HepG2 (cell line): ENCODE data around the gene ST6GALNAC6. TPM values are rescaled to one million over a fixed set of nuclear protein-coding genes. Genes with fewer than 3 reads are reported as not detected.

Source experiments
- POLR2A ChIP-seq, 2 experiments: IDR thresholded peaks; 2 replicates each; pipeline ENCODE4 v1.6.1; 2011; ENCODE audit warnings: low read depth in 2 of 2, low read length in 2 of 2, mild to moderate bottlenecking in 1 of 2, moderate library complexity in 1 of 2; ENCODE audit not compliant: insufficient read depth in 1 of 2
- RXRA ChIP-seq: sonication (generic); formaldehyde crosslinking; IDR thresholded peaks from 2 replicates; pipeline ENCODE4 v1.5.1; 2020; ENCODE audit warnings: missing genetic modification reagents
- ZNF547 ChIP-seq: sonication (generic); formaldehyde crosslinking; IDR thresholded peaks from 2 replicates; pipeline ENCODE4 v1.5.1; 2020; ENCODE audit warnings: mild to moderate bottlenecking, missing genetic modification reagents
- ZNF615 ChIP-seq: sonication (generic); formaldehyde crosslinking; IDR thresholded peaks from 2 replicates; pipeline ENCODE4 v1.5.0; 2020; ENCODE audit warnings: mild to moderate bottlenecking, missing genetic modification reagents, borderline replicate concordance
- polyA plus RNA-seq, 8 experiments: library from polyadenylated mRNA; depleted of rRNA in 3 of 8; stranded (reverse) in 7 of 8; unstranded in 1 of 8; fragments of >200 nt; fragmentation: Illumina TruSeq in 4 of 8; extraction: Trizol in 4 of 8; gene quantifications; 2 replicates each; pipeline versions ENCODE4 v1.2.1 to v1.2.3, GENCODE V29; 2011 to 2016; ENCODE audit warnings: low read depth in 4 of 8, missing spikeins in 1 of 8, mixed read lengths in 1 of 8; ENCODE audit not compliant: insufficient read depth in 1 of 8
- total RNA-seq, 5 experiments: library from RNA; depleted of rRNA; stranded (reverse); fragments of >200 nt; fragmentation: Illumina TruSeq; extraction: Trizol; gene quantifications; 2 replicates each; pipeline ENCODE4 v1.2.3, GENCODE V29; 2016; ENCODE audit warnings: low read depth in 1 of 5
- TF ChIP-seq, protein P1 (sequence below): sonication (generic); formaldehyde crosslinking; IDR thresholded peaks from 2 replicates; pipeline ENCODE4 v1.4.0; 2020; ENCODE audit warnings: mild to moderate bottlenecking, missing genetic modification reagents, borderline replicate concordance
- TF ChIP-seq, protein P2 (sequence below): sonication (generic); formaldehyde crosslinking; IDR thresholded peaks from 2 replicates; pipeline ENCODE4 v1.5.0; 2020; ENCODE audit warnings: mild to moderate bottlenecking, missing genetic modification reagents, borderline replicate concordance

ST6GALNAC6 gene
- total and polyA plus RNA-seq, 2 of the 13 experiments (the other 11 are each of a cell fraction or from before 2014, with no cell fraction given), result 18.5 to 65.4 TPM

DNA sequence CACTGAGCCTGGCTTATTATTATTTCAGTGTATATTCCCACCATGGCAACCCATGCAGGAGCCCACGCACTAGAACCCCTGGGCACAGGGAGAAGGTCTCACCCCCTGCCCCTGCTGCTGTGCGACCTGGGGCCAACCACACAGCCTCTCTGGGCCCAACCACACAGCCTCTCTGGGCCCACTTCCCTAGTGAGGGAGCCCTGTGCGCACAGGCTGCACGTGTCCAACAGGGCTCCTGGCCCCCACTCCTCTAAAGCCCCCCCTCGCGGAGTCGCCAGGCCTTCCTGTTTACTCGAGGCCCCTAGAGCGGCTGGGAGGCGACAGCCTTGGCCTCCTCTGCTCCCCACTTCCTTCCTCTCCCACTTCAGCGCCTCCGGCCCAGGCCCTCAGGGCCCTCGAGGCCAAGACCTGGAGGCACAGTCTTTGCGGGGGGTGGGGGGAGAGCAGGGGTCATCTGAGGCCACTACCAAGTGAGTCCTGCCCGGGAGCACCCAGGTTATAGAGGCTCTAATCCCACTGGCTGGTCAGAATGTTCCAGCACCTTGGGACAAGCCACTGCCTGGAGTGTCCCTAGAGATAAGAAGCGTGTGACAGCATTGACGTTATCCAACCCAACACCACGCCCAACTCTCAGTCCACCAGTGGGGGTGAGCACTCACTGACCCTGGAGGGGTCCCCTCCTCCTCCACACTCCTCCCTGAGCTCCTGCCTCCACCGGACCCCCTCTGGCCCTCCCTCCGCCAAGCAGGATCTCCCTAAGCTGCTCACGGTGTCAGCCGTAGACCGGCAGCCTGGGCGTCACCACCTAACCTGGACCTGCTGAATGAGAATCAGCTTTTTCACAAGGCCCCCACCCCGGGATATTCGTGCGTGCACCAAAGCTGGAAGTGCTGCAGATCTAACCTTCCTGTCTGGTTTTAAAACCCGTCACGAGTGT lies 37.1 kb downstream of the ST6GALNAC6 start (continued):
- TF ChIP-seq, protein P1, sequence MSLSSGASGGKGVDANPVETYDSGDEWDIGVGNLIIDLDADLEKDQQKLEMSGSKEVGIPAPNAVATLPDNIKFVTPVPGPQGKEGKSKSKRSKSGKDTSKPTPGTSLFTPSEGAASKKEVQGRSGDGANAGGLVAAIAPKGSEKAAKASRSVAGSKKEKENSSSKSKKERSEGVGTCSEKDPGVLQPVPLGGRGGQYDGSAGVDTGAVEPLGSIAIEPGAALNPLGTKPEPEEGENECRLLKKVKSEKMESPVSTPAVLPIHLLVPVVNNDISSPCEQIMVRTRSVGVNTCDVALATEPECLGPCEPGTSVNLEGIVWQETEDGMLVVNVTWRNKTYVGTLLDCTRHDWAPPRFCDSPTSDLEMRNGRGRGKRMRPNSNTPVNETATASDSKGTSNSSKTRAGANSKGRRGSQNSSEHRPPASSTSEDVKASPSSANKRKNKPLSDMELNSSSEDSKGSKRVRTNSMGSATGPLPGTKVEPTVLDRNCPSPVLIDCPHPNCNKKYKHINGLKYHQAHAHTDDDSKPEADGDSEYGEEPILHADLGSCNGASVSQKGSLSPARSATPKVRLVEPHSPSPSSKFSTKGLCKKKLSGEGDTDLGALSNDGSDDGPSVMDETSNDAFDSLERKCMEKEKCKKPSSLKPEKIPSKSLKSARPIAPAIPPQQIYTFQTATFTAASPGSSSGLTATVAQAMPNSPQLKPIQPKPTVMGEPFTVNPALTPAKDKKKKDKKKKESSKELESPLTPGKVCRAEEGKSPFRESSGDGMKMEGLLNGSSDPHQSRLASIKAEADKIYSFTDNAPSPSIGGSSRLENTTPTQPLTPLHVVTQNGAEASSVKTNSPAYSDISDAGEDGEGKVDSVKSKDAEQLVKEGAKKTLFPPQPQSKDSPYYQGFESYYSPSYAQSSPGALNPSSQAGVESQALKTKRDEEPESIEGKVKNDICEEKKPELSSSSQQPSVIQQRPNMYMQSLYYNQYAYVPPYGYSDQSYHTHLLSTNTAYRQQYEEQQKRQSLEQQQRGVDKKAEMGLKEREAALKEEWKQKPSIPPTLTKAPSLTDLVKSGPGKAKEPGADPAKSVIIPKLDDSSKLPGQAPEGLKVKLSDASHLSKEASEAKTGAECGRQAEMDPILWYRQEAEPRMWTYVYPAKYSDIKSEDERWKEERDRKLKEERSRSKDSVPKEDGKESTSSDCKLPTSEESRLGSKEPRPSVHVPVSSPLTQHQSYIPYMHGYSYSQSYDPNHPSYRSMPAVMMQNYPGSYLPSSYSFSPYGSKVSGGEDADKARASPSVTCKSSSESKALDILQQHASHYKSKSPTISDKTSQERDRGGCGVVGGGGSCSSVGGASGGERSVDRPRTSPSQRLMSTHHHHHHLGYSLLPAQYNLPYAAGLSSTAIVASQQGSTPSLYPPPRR (CRISPR knock-in tag), result peak; percentile 59; the same call in 1 of the 2 replicates
- TF ChIP-seq POLR2A (IDR thresholded peaks at IDR 0.05; ENCODE audit: insufficient read depth in 1 of 2, low read depth in 2 of 2, low read length in 2 of 2), result no peak
- TF ChIP-seq RXRA, result peak; percentile 49
- TF ChIP-seq, protein P2, sequence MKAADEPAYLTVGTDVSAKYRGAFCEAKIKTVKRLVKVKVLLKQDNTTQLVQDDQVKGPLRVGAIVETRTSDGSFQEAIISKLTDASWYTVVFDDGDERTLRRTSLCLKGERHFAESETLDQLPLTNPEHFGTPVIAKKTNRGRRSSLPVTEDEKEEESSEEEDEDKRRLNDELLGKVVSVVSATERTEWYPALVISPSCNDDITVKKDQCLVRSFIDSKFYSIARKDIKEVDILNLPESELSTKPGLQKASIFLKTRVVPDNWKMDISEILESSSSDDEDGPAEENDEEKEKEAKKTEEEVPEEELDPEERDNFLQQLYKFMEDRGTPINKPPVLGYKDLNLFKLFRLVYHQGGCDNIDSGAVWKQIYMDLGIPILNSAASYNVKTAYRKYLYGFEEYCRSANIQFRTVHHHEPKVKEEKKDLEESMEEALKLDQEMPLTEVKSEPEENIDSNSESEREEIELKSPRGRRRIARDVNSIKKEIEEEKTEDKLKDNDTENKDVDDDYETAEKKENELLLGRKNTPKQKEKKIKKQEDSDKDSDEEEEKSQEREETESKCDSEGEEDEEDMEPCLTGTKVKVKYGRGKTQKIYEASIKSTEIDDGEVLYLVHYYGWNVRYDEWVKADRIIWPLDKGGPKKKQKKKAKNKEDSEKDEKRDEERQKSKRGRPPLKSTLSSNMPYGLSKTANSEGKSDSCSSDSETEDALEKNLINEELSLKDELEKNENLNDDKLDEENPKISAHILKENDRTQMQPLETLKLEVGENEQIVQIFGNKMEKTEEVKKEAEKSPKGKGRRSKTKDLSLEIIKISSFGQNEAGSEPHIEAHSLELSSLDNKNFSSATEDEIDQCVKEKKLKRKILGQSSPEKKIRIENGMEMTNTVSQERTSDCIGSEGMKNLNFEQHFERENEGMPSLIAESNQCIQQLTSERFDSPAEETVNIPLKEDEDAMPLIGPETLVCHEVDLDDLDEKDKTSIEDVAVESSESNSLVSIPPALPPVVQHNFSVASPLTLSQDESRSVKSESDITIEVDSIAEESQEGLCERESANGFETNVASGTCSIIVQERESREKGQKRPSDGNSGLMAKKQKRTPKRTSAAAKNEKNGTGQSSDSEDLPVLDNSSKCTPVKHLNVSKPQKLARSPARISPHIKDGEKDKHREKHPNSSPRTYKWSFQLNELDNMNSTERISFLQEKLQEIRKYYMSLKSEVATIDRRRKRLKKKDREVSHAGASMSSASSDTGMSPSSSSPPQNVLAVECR (CRISPR knock-in tag), result peak; percentile 43; the same call in 1 of the 2 replicates
- TF ChIP-seq ZNF615 (CRISPR knock-in tag), result no peak
- TF ChIP-seq ZNF547 (CRISPR knock-in tag), result 0 out of 2 replicates have a peak, but pooled peaks have one; percentile 21
- TF ChIP-seq, all 625 proteins: peak for 61
